HFFc6 (cell line): ENCODE results near the gene ADAMTSL5. TPM values are rescaled to one million over a fixed set of nuclear protein-coding genes. Genes with fewer than 3 reads are reported as not detected.

Experiments used
- DNase-seq: peaks from one replicate; pipeline ENCODE4 v3.0.0-alpha.2; 2018
- H3K27ac Mint-ChIP-seq: 2 replicates; pipeline ENCODE4 v1.8.0; 2020; ENCODE audit warnings: mild to moderate bottlenecking, mixed read lengths
- H3K27me3 Mint-ChIP-seq: 2 replicates; pipeline ENCODE4 v1.8.0; 2021; ENCODE audit warnings: mild to moderate bottlenecking, moderate library complexity, mixed read lengths; ENCODE audit not compliant: insufficient read depth
- H3K36me3 Mint-ChIP-seq: 2 replicates; pipeline ENCODE4 v1.8.0; 2021; ENCODE audit warnings: low read depth, mixed read lengths
- H3K4me1 Mint-ChIP-seq: 2 replicates; pipeline ENCODE4 v1.8.0; 2020; ENCODE audit warnings: low read depth, mixed read lengths
- H3K4me3 Mint-ChIP-seq: 2 replicates; pipeline ENCODE4 v1.8.0; 2020; ENCODE audit warnings: mild to moderate bottlenecking, moderate library complexity, mixed read lengths
- H3K9me3 Mint-ChIP-seq: 2 replicates; pipeline ENCODE4 v1.8.0; 2020; ENCODE audit warnings: mild to moderate bottlenecking, mixed read lengths
- CTCF ChIP-seq: fragments of 200-600 bp; sonication (generic); IDR thresholded peaks from 2 replicates; pipeline ENCODE4 v1.5.0; 2021; ENCODE audit warnings: antibody characterized with exemption, mild to moderate bottlenecking
- total RNA-seq, 6 experiments: library from RNA; stranded (reverse); fragmentation: NEBNext Ultra II Directional; extraction: Animal tissue kit (Norgen Biotek cat#: 25700); gene quantifications; 2 replicates in 1 of 6; 3 replicates in 5 of 6; pipeline ENCODE4 v1.2.3, GENCODE V29; 2021

ADAMTSL5 gene
- total RNA-seq, 6 experiments from 2014 or later = 14.9 to 20.5 (median 16.2) TPM

GRCh38 chr19:1518471-1518870, 5.7 kb upstream of the ADAMTSL5 start:
- H3K27me3 Mint-ChIP-seq = peaks cover 9% of the 10 kb centered on the region

GRCh38 chr19:1516395-1516753, 3.6 kb upstream of the ADAMTSL5 start:
- no peaks in the 10 kb centered on the region; the same call in 1 of the 2 replicates for H3K27me3 Mint-ChIP-seq

More at GRCh38 chr19:1518471-1518870, 5.7 kb upstream of the ADAMTSL5 start:
- H3K27ac Mint-ChIP-seq = no peak overlapping the region
- no peaks in the 10 kb centered on the region for H3K4me1 Mint-ChIP-seq
- no peak for DNase-seq
- no peak for TF ChIP-seq CTCF
- H3K36me3 Mint-ChIP-seq = no peaks in the 10 kb centered on the region
- H3K4me3 Mint-ChIP-seq = no peak overlapping the region
- no peaks in the 10 kb centered on the region for H3K9me3 Mint-ChIP-seq

GRCh38 chr19:1514986-1515721, 2.3 kb upstream of the ADAMTSL5 start:
- Mint-ChIP-seq H3K27ac (no peak overlapping the region), H3K9me3 (no peaks in the 10 kb centered on the region), H3K4me1 (no peaks in the 10 kb centered on the region), H3K36me3 (no peaks in the 10 kb centered on the region), H3K27me3 (no peaks in the 10 kb centered on the region; the same call in 1 of the 2 replicates), H3K4me3 (no peak overlapping the region)
- no peak for DNase-seq
- no peak for TF ChIP-seq CTCF

More at GRCh38 chr19:1516395-1516753, 3.6 kb upstream of the ADAMTSL5 start:
- Mint-ChIP-seq H3K27ac (no peak overlapping the region), H3K4me1 (no peaks in the 10 kb centered on the region), H3K4me3 (no peak overlapping the region), H3K9me3 (no peaks in the 10 kb centered on the region), H3K36me3 (no peaks in the 10 kb centered on the region)
- TF ChIP-seq CTCF = no peak
- DNase-seq = no peak

- no peaks in the 10 kb centered on the region for H3K36me3 Mint-ChIP-seq
- DNase-seq = no peak
- no peaks in the 10 kb centered on the region for H3K4me1 Mint-ChIP-seq
- H3K4me3 Mint-ChIP-seq = 0 out of 2 replicates have a peak overlapping the region, but pooled peaks have one; percentile 20
- H3K9me3 Mint-ChIP-seq = no peaks in the 10 kb centered on the region
- peaks cover 2% of the 10 kb centered on the region for H3K27me3 Mint-ChIP-seq
- H3K27ac Mint-ChIP-seq = no peak overlapping the region
- no peak for TF ChIP-seq CTCF
These were observed 1.5 kb upstream of the ADAMTSL5 start for GRCh38 chr19:1514295-1514661.

- Mint-ChIP-seq H3K4me3 (peak overlapping the region; percentile 20; the same call in 1 of the 2 replicates), H3K27me3 (peaks cover 2% of the 10 kb centered on the region), H3K4me1 (no peaks in the 10 kb centered on the region), H3K36me3 (no peaks in the 10 kb centered on the region), H3K27ac (no peak overlapping the region; the same call in 1 of the 2 replicates), H3K9me3 (0 out of 2 replicates have a peak, but pooled peaks cover 2% of the 10 kb centered on the region)
- DNase-seq = peak; percentile 22
- TF ChIP-seq CTCF = peak; percentile 85
These were observed 878 bp upstream of the ADAMTSL5 start for GRCh38 chr19:1513499-1514294.
